GM12873 (cell line): ENCODE data around the gene NELFCD.

Experiments
- CTCF ChIP-seq: IDR thresholded peaks from 2 replicates; pipeline ENCODE4 v1.5.1; 2012; ENCODE audit warnings: low read depth, mild to moderate bottlenecking, moderate library complexity, low read length, control low read depth; ENCODE audit not compliant: insufficient read depth; ENCODE audit errors: missing control alignments

NELFCD gene

GRCh38 chr20:58986286-58986967 lies 5.4 kb downstream of the NELFCD start:
- TF ChIP-seq CTCF = no peak

- no peak for TF ChIP-seq CTCF
Measured at GRCh38 chr20:58986968-58987517, 6.0 kb downstream of the NELFCD start.

GRCh38 chr20:58987790-58988564 lies 6.9 kb downstream of the NELFCD start:
- TF ChIP-seq CTCF = no peak

- TF ChIP-seq CTCF = no peak
Measured at GRCh38 chr20:58988565-58988882, 7.5 kb downstream of the NELFCD start.

DNA sequence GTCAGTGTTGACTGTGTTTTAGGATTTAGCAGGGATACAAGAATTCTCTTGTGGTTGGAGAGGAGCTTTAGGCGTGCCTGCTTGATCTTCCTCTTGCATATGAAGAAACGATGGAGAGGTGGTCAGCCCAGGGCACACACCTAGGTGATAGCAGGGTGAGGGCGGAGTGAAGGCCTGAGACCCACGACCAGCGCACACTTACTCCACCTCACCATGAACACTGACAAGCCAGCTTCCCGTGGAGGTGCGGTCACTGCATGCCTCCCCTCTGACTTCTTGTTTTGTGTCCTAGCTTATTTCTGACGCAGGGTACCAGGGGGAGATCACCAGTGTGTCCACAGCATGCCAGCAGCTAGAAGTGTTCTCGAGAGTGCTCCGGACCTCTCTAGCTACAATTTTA lies 8.1 kb downstream of the NELFCD start:
- TF ChIP-seq CTCF = no peak

GRCh38 chr20:58990651-58991445 lies 9.8 kb downstream of the NELFCD start:
- no peak for TF ChIP-seq CTCF

- no peak for TF ChIP-seq CTCF
Measured at GRCh38 chr20:58991715-58992114, 10.7 kb downstream of the NELFCD start.
